NCI-H2227 treated with DMSO at 0.1 percent for 48 hours (cell line): ENCODE data around the gene OPN5.

Experiments used
- DNase-seq: peaks from one replicate; lab custom pipeline; 2025; lab: John Stamatoyannopoulos, UW

Gene OPN5

DNA sequence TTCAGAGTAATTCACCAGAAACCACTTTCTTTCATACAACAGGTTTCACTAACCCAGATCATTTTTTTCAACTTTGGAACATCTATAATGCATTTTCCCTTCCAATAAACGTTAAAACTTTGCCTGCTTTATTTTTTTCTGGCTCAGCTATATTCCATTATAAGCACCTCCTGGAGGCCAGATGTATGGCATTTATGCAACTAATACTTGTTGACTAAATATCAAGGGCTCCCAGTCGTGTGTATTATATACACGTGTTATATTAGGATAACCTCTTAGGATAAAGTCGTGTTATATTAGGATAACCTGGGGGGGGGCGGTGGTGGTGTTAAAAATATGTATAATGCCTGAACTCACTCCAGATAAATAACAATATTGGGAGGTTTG, 6.7 kb downstream of the OPN5 start:
- no peak for DNase-seq

DNA sequence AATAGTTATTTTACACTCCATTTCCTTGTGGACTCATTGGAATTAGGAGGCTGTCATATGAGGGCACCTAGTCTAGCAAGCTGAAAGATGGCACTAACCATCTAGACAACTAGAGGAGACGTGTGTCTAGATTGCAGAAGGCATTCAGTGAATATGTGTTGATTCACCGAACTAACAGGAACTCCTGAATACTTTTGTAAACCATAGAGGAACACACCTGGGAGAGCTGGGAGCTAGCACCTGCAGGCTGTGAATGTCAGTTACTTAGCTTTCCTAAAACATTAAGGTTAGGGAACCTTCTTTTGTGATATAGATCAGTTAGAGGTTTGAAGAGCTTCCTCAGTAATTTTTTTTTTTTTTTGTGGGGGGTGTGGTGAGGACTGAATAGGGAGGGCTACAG, 7.7 kb downstream of the OPN5 start:
- no peak for DNase-seq

DNA sequence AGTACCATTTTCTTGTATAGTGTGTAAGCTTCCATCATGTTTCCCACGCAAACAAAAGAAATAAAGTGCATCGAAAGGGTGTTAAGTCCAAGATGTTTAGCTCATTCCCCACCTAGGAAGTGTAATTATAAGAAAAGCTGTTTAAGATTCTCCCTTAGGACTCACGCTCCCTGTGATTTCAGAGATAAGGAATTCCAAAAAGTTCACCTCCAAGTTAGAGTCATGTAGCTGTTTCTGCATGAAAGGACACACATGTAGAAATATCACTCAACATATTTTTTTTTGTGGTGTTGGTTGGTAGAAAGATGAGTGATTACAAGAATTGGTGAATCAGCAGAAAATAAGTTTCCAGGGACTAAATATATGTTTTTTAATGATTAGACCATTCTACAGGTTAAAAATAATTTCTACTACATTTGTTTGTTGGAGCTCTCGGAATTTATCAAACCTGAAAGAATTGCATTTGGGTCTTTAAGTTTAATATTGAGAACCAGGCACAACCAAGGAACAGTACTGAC, 10.4 kb downstream of the OPN5 start:
- DNase-seq, result no peak

DNA sequence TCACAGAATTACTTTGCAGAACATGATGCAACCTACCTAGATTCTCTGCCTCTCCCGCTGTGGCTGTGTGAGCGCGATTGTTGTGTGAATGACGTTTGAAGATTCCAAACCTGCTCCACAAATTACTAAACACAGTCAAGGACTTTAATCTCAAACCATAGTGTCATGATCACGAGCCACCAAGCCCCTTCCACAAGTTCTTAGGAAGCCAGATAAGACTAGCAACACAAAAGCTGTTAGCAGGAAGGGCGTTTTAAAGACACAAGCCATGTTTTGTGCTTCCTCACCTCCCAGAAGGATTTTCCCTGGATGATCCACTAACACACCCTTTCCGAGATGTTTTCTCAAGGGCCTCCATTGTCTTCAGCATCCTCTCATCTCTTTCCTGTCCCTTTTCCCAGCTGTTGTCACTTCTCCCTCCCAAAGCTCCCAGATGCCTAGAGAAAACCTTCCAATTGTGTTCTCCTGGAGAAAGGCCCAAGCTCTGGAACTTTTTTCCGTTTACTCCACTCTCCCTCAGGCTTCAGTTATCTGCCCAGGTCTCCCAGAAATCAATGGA, 12.8 kb downstream of the OPN5 start:
- no peak for DNase-seq

DNA sequence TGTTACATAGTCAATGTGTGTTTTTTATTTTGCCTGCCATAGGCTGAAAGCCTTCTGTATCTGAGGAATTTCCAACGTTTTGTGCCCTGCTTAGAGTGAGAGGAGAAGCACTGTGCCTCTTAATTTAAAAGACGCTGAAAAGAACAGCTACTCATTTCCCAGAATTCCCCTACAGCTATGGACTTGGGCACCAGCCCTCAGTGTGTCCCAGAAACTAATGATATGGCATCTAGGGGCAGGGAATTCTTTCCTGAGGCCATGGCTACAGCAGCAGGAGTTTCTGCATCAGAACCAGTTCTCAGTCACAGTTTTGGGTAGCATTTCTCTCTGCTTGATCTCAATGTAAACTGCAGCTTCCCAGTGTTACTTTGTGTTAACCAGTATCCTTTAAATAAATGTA, 20.2 kb downstream of the OPN5 start:
- DNase-seq, result no peak

DNA sequence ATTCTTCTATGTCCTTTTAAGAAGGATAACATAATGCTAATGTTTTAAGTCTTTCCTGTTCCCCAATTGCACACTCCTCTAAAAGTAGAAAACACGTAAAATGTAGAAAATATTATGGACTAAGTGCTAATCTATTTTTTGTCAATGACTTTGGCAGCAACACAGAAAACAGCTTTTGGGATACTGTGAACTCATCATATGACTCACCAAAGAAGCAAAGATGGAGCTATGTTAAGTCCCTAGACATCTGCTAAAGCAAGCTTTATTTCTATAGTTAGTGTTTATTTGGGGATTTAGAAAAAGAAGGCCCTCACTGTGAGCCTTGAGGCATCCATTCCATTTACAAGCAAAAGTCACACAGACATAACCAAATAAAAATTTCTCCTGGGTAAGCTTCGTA, 23.0 kb downstream of the OPN5 start:
- no peak for DNase-seq

DNA sequence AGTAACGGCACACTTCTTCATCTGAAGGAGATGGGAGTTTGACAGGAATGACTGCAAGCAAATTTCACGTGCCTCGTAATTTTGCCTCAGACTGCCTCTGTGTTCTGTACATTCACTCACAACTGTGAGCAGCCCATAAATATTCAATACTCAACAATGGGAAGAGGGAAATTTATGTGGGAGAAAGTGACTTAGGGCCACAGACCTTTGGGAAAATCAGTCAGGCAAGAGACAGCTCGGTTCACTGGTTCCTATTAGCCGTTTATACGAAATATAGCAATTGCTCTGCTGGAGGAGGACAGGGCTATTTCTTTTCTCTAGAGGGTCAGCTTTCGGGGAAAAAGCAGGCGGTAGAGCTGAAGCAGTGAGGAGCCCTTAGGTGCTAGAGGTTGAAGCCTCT, 28.0 kb downstream of the OPN5 start:
- no peak for DNase-seq

DNA sequence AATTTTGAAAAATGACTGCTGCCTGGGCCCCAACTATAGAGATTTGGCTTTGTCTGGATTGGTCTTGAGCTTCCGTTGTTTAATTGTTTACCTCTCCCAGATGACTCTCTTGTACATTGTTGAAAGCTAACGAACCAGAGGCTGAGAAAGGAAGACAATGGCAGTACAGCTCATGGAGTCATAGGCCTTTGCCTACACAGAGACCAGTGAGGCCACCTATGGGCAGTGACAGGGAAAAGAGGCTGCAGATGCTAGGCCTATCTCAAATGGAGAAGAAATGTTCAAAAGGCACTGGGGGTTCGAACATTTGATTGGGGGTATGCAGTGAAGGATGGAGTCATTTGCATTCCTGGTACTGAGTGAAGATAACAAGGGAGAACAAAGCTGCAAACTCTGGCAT, 29.1 kb downstream of the OPN5 start:
- DNase-seq, result no peak

DNA sequence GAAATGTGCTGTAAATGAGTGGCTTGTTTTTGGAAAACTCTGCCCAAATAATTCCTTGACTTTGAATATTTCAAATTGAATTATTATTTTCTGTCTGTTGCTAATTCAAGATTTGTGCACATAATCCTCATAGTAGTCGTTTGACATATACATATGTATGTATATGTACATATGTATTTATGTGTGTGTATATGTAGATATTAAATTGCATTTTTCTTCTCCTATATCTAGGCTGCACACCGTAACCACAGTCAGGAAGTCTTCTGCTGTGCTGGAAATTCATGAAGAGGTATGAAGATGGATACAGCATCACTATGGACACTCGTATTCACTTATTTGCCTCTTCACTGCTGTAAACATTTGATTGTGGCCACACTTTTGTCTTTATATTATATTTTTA, 29.6 kb downstream of the OPN5 start:
- DNase-seq, result no peak

DNA sequence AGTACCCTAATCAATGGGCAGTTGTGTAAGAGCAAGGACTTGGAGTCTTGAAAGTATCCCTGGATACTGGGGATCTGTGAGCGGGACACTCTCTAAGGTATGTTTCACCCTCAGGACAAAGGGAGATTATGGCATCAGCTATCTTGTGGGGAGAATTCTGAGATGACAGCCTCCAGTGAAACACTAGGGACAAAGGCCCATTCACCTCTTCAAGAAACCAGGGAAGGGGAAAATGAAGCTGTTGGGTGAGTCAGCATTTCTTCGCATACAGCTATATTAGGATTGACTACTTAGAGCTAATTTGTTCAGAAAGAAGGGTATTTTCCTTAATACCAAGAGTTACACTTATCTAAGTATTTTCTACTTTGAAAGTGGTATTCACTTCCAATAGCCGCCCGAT, 35.9 kb downstream of the OPN5 start:
- DNase-seq, result no peak

DNA sequence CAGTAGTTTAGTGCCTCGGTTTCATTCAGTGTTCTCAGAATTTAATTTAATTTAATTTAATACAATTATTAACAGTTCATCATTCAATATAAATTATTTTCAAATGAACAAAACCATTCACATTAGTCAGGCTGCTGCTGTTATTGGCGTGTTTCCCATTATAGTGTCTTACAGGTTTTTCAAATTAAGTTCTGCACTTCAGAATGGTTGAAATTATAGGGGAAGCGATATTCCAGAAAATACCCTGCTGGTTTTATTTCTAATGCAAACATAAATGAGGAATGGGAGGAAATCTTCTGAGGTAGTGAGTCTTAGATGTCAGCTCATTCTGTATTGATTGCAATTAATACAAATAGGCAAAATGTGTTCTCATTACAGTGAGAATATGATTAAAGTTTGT, 37.6 kb downstream of the OPN5 start:
- DNase-seq, result no peak

DNA sequence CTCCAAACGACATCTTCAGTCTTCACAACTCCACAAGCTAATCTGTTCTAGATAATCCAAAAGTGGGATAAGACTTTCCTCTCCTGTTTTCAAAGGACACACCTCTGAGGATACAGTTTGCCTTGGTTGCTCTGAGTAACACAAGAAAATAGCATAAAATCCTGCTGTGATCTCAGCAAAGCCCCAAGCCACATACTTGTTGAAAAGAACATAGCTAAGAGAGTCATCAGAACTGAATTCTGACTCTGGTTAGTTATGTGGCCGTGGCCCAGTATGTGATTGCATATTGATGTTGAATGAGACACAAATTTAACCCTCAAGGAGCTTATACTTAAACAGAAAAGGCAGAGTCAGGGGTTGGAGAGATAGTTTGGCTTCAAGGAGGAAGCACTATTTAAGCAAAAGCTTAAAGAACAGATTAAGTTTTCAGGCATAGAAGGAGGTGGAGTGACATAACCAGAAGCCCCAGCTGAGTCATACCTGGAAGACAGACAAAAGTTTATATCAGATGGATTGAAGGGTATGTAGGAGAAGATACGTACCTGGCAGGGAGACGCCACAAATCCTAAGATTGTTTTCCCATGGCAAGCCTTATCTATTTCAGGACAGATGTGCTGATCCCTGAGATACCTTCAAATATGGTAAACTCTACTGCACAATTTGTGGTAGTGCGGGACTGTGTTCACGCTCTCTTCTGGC, 41.2 kb downstream of the OPN5 start:
- DNase-seq, result no peak

DNA sequence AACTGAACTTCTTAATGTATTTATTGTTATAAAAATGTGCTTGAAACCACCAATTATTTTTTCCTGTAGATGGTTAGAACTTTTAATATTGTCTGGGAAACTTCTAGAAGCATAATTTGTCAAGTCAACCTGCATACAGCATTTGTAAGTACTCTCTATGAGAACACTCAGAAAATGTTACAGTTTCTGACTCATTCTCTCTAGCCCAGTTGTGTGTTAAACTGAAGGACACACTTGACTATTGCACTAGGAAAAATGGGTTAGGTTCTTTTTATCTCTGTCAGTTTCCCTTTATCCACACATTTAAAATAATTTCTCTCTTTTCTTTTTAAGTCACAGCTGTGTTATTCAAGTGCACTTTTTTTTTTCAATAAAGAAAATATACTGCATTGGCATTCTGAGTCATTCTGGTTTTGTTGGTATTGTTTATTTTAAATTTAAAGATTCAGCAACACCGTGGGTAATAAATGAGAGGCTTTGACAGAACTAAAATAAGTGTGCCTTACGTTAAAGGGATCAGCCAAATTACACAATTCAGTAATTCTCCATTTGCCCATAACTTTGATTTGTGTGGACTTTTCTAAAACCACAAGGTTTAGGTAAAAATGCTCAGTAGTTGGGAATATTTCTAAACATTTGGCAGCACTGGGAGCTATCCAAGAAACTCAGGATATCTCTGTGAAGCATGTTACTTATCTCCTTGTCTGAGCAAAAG, 50.7 kb downstream of the OPN5 start:
- DNase-seq, result no peak

DNA sequence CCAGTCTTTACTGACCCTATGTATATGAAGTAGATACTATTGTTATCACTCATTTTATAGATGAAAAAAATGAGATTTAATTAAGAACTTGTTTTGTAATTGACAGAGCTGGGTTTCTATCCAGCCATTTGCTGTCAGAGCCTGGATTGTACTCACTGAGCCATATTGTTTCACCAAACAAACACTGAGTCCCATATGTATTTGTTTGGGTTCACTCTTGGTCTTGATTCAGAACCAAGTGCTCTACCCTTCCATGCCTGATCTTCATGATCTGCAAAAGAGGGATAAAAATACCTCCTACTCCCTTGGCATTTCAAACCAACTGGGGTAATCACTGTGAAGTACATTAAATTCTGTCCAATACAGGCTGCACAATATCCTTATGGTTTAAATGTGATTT, 52.4 kb downstream of the OPN5 start:
- DNase-seq, result no peak

DNA sequence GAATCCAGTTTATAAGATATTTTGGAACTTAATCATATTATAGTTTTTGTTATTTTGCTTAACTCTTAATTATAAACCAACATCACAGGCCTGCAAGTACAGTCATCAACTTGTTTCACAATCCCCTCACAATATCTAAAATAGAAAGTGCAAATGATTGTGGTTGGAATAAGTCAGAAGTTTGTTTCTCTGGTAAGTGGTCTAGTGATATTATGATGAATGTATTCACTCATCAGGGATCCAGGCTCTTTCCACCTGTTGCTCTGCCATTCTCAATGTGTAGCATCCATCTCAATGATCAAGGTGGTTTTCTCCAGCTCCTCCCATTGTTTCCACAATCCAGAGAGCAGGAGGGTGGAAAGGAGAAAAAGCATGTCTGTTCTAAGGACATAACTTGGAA, 54.2 kb downstream of the OPN5 start:
- DNase-seq, result no peak

DNA sequence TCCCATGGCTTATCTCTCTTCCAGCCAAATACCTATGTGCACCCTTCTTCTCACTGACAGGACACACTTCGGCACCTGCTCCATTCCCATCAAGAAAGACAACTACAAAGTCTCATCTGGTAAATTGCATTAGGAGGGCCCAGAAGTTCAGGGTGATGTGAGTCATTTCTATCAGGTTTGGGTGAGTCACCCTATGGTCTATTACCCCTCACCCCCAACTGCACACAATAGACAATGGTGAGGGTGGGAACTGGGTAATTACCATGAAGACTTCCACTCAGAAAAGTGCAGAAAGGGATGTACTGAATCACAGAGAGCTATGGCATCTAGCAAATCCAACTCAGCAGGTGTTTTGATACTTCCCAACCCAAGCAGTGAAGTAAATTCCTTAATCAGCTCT, 54.8 kb downstream of the OPN5 start:
- DNase-seq, result no peak

DNA sequence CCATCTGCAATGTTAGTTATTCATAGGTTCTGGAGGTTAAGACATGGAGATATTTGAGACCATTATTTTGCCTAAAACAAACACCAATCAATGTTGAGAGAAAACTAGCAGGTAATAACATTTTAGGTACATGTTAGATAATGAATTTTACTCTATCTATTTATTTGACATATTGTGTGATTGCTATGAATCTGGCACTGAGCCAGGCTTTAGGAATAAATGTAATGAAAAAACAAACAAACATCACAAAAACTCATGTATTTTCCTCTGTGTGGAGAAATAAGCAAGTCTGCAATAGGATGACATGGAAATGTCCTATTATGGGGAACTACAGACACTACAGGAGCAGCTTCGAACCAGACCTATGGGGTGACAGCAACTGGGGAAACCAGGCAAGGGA, 57.8 kb downstream of the OPN5 start:
- DNase-seq, result no peak

DNA sequence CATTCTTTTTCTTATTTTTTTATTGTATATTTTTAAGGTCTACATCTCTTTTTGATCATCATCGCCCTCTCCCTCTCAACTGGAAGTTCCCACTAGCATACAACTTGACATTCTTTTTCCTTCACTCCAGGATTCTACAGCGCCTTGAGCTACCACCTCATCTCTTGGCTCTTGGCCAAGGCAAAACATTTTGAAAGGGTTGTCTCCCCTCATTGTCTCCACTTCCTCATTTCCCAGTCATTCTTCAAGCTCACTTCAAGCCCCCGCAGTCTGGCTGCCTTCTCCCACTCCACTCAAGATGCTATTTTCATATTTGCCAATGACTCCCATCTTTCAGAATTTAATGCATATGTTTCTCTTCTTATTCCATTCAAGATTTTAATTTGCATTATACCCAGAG, 63.0 kb downstream of the OPN5 start:
- no peak for DNase-seq

DNA sequence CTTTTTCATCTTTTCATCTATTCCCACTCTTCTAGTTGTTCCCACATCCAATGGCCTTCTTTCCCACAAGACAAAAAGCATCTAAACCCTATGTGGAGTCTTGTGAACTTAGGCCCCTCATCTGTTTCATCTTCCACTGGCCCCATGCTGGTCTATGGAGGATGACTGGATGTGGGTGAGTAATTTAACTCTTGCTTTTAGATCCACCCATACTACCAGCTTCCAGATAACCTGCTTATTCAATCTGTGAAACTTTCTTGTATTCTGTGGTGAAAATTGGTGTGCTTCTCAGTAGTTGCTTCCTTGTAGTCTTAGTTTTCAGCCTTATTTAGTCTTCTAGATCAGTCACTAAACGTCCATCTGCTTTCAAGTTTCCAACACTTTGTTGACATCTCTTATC, 64.9 kb downstream of the OPN5 start:
- DNase-seq, result no peak

DNA sequence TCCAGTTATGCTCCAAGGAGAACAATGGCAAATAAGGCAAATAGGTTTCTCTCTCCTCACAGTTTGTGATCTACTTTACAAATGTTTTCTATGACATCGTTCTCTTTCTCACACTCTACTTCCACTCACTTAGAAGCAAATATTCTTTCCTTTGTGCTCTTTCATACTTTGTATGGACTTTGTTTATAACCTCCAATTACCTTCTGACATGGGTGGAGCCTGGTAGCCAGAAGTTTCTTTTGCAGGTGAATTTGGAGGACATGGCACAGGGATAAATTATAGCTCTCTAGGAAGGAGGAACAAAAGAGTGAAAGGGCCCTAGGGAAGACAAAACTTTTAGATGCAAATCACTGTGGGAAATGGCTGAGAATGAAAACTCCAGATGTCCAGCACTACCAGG, 69.3 kb downstream of the OPN5 start:
- DNase-seq, result no peak

DNA sequence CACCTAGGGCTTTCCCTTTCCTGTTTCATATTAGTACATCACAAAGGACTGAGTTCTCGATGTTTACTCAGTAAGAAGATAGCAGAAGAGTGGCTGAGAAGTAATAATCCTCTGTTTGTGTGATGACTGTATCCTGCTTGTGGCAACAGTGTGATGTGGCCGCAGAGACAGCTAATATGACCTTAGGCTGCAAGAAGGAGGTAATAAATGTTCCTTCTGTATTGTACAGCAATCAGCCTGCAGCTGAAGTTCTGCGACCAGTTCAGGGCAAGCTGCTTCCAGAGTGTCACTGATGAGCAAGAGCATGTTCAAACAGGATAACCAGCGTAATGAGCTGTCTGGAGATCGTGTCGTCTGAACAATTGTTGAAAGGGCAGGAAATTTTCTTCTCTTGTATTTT, 70.9 kb downstream of the OPN5 start:
- no peak for DNase-seq

DNA sequence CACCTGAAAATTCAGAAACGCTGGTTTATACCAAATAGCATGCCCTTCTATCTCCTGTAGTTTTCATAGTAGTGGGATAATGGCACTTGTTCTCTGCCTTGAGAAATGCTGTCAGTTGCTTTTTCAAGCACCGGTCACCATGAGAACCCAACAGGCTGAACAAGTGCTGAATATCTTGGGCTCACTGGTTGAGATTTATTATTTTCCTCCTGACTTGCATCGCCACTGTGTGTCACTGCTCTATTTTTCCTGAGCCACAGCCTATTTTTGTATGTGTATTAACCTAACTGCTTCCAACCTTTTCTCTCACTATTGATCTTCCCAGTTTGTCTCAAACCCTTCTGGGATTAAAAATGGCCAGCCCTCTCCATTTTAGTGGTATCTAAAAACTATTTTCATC, 71.9 kb downstream of the OPN5 start:
- no peak for DNase-seq

DNA sequence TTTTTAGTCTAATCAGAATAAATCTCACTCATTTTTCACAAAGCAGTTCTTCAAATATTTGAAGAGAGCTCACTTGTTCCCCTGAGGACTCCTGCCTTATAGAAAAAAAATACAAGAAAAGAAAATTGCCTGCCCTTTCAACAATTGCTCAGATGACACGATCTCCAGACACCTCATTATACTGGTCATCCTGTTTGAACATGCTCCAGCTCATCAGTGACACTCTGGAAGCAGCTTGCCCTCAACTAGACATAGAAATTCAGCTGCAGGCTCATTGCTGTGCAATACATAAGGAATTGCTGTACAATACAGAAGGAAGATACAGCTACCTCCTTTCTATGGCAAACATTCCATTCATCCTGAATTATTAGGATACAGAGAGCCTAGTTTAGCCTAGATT, 73.1 kb downstream of the OPN5 start:
- no peak for DNase-seq

DNA sequence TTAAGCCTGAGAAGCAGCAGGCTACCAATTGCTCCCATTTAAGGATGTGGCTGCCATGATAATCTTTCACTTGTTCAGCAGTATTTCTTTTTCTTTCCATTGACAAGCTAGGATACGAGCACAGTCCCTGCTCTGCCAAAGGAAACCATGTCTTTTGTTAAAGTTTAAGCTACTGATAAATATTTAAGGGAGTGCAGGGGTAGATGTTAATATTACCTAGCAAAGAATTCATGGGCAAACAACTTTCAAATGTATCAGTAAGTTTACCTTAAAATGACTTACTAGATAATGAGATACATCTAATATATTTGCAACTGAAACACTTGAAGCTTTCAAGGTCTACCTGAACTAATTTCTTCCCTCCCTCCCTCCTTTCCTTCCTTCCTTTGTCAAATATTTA, 77.3 kb downstream of the OPN5 start:
- DNase-seq, result no peak
